Measurements from ENCODE around the gene VPS72.

The VPS72 gene

GRCh38 chr1:151184211-151184610, 5.8 kb downstream of the VPS72 start:
- no peak for DNase-seq

- no peak for DNase-seq
Observed at GRCh38 chr1:151176514-151177045, 13.4 kb downstream of the VPS72 start.

- DNase-seq: no peak
Observed at GRCh38 chr1:151175863-151176262, 14.1 kb downstream of the VPS72 start, which contains the start of gene TMOD4. Gene TMOD4 (minus strand): TSS chr1:151175981. CDS start chr1:151174875, 1,106 bp downstream.

GRCh38 chr1:151175041-151175741, 14.8 kb downstream of the VPS72 start:
- peak; percentile 77 for DNase-seq

- DNase-seq: no peak
Observed at GRCh38 chr1:151171190-151171589, 18.8 kb downstream of the VPS72 start.

- DNase-seq: no peak
Observed at GRCh38 chr1:151167116-151167515, 22.9 kb downstream of the VPS72 start.

- no peak for DNase-seq
Observed at GRCh38 chr1:151166505-151166956, 23.5 kb downstream of the VPS72 start.

- DNase-seq: peak; percentile 98
Observed at GRCh38 chr1:151165738-151166504, 24.1 kb downstream of the VPS72 start, which contains the start of the genes LYSMD1 and SCNM1. Gene LYSMD1 (minus strand): TSS chr1:151165902. CDS start chr1:151165258, 644 bp downstream. Gene SCNM1 (plus strand): TSS chr1:151166144. CDS start chr1:151166153, 9 bp downstream.

- DNase-seq: peak; percentile 75
Observed at GRCh38 chr1:151165281-151165737, 24.7 kb downstream of the VPS72 start.

GRCh38 chr1:151164732-151165280, 25.2 kb downstream of the VPS72 start:
- DNase-seq: no peak

- no peak for DNase-seq
Observed at GRCh38 chr1:151159373-151159772, 30.6 kb downstream of the VPS72 start.

- DNase-seq: no peak
Observed at GRCh38 chr1:151158751-151159251, 31.2 kb downstream of the VPS72 start.

GRCh38 chr1:151158326-151158725, 31.7 kb downstream of the VPS72 start:
- no peak for DNase-seq

- no peak for DNase-seq
Observed at GRCh38 chr1:151157067-151157531, 32.9 kb downstream of the VPS72 start.

GRCh38 chr1:151156515-151156819, 33.5 kb downstream of the VPS72 start, which contains the start of gene TNFAIP8L2:
Gene TNFAIP8L2 (plus strand): TSS chr1:151156649. CDS start chr1:151158698, 2,049 bp downstream.
- no peak for DNase-seq

GRCh38 chr1:151147665-151148064, 42.3 kb downstream of the VPS72 start:
- no peak for DNase-seq

GRCh38 chr1:151147132-151147503, 42.9 kb downstream of the VPS72 start:
- DNase-seq: peak; percentile 49

GRCh38 chr1:151146412-151147131, 43.4 kb downstream of the VPS72 start, which contains the start of gene SEMA6C:
Gene SEMA6C (minus strand): TSS chr1:151146631. CDS start chr1:151142621, 4,010 bp downstream.
- peak; percentile 97 for DNase-seq

GRCh38 chr1:151146072-151146411, 44.0 kb downstream of the VPS72 start:
- DNase-seq: no peak

- DNase-seq: peak; percentile 66
Observed at GRCh38 chr1:151145304-151146071, 44.5 kb downstream of the VPS72 start.
